Stimulated activated naive CD8-positive, alpha-beta T cell treated with anti-CD3 and anti-CD28 coated beads, Interleukin-15, Interleukin-2, amounts not matched to agents 100 U/mL and 50 U/mL, for 24 hours (primary cell): ENCODE measurements around the gene RNF144A.

Source experiments
- ATAC-seq: fragments of 150-1000 bp; cut with Tn5 transposase; one replicate; pipeline ENCODE4 v1.10.0; 2021
- DNase-seq: peaks from one replicate; pipeline ENCODE4 v3.0.0; 2021

Gene RNF144A

DNA sequence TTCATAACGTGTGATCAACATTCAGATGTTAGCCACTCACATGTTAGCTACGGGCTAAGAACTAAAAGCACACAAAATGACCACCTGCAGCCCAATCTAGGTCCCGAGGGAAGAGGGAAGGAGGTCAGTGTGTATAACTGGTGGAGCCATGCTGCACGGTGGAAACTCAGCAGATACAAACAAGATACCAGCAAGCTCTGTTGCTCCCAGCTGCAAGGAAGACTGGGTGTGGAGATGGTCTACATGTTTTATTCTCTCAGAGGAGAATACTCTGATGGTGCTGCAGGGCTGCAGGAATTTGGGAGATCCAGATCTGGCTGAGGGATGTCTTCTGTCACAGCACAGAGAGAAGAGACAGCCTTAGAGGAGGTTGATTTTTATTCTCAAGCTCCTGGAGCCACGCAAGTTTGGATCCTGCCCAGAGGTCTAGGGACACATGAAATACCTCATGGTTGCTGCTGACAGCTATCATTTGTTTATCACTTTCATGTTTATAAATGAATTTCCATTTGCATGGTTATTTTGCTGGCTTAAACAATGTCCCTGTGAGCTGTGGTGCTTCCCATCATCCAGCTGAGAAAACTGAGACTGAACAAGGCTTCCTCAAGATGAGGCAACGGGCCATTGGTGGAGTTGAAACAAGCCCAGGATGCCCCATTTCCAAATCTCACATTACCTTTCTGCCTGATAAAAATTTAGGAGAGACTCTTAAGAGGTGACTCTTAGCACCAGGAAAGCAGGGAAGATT is 30.9 kb downstream of the RNF144A start:
- ATAC-seq (no peak), DNase-seq (no peak)

GRCh38 chr2:6948677-6949351 is 31.6 kb downstream of the RNF144A start:
- no peak for ATAC-seq

GRCh38 chr2:6951046-6951445 is 33.8 kb downstream of the RNF144A start:
- DNase-seq (no peak), ATAC-seq (no peak)

More at GRCh38 chr2:6948677-6949351, 31.6 kb downstream of the RNF144A start:
- no peak for DNase-seq

- DNase-seq, result no peak
- no peak for ATAC-seq
Measured at GRCh38 chr2:6952101-6952500, 34.9 kb downstream of the RNF144A start.

GRCh38 chr2:6954586-6954985 is 37.4 kb downstream of the RNF144A start:
- DNase-seq (no peak), ATAC-seq (no peak)

- ATAC-seq (no peak), DNase-seq (no peak)
Measured at GRCh38 chr2:6955511-6956136, 38.4 kb downstream of the RNF144A start.

GRCh38 chr2:6956566-6956965 is 39.4 kb downstream of the RNF144A start:
- DNase-seq (no peak), ATAC-seq (no peak)

GRCh38 chr2:6957031-6957714 is 40.0 kb downstream of the RNF144A start:
- no peak for ATAC-seq

GRCh38 chr2:6957910-6958615 is 40.9 kb downstream of the RNF144A start:
- no peak for DNase-seq
- no peak for ATAC-seq

More at GRCh38 chr2:6957031-6957714, 40.0 kb downstream of the RNF144A start:
- no peak for DNase-seq

DNA sequence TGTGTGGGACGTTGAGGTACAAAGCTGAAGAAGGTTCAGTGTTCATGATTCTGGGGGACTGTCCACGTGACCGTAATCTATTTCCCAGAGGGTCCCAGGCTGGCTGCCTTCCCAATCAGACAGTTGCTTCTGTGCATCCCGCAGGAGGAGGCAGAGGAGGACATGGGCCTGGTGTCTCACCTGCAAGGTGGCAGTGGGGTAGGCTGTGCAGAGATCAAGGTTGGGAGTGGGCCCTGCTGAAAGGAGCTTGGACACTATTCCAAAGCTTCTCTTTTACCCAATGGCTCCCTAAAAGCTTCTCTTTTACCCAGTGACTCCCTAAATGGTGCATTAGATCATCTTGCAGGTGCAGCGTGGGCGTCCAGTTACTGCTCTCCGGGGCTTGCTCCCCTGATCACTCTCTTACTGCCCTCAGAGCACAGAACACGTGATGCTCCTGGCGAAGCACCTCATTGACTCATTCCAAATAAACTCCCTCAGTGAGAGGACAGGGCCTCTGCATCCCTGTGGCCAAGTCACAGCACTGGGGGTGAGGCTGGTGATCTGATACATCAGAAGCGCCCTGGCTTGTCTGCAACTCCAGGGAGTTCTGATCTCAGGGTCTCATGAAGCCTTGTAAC is 41.5 kb downstream of the RNF144A start:
- no peak for ATAC-seq
- no peak for DNase-seq

DNA sequence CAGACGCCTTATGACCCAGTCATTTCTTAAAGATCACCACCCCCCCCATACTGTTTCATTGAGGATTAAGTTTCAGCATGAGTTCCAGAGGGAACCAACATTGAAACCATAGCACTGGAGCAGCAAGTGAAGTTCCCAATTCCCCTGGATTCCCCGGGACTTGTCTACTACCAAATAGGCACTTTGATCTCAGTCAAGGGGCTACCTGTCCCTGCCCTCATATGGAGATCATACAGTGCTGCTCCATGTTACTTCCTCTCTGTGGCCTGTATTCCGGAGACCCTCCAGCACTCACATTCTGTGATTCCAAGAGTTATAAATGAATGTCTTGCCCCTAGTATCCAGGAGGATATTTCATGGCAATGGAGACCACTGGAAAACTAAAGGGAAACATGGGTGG is 42.5 kb downstream of the RNF144A start:
- DNase-seq, result no peak
- ATAC-seq, result no peak

GRCh38 chr2:6960659-6961058 is 43.4 kb downstream of the RNF144A start:
- ATAC-seq (no peak), DNase-seq (no peak)

DNA sequence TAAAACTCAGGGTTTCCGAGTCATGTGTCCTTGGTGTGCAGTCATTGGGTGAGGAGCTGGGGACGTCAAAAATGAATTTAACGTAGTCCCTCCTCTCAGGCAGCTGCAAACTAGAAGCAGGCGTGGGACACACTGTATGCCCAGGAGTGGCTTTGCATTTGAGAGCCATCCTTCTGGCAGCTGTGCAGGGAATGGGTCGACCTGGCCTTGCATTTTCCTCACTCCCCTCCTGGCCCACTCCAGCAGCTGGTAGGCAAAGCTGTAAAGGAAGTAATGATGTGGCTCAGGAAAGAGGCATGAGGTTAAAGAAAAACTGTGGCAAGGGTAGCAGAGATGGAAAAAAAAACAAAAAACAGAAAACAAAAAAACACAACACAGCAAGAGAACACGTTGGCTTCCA is 46.5 kb downstream of the RNF144A start:
- DNase-seq (no peak), ATAC-seq (no peak)

GRCh38 chr2:6965071-6965795 is 48.0 kb downstream of the RNF144A start:
- DNase-seq (no peak), ATAC-seq (no peak)

DNA sequence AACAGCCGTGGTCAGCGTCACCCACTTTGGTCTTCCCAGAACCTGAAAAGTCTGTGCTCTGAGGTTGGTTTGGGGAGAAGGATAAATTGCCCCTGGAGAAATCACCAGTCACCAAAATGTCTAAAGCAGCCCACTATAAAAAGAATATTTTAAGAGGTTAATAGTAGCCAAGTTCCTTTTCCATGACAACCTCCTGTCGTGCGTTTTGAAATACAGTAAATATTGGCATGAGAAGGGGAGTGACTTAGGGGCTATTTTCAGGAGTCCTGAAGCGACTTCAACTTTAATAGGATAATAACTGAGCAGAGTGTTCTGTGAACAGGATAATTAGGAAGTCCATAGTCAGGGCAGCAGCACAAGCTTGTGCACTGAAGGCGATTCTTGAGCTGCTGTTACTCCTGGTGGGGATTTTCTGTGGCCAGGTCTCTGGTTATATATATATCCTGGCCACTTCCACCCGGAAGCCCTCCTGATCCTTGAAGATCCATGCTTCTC is 49.3 kb downstream of the RNF144A start:
- ATAC-seq, result no peak

GRCh38 chr2:6967301-6967700 is 50.1 kb downstream of the RNF144A start:
- DNase-seq (no peak), ATAC-seq (peak; percentile 28)

More for the DNA sequence above, 49.3 kb downstream of the RNF144A start:
- DNase-seq, result no peak

DNA sequence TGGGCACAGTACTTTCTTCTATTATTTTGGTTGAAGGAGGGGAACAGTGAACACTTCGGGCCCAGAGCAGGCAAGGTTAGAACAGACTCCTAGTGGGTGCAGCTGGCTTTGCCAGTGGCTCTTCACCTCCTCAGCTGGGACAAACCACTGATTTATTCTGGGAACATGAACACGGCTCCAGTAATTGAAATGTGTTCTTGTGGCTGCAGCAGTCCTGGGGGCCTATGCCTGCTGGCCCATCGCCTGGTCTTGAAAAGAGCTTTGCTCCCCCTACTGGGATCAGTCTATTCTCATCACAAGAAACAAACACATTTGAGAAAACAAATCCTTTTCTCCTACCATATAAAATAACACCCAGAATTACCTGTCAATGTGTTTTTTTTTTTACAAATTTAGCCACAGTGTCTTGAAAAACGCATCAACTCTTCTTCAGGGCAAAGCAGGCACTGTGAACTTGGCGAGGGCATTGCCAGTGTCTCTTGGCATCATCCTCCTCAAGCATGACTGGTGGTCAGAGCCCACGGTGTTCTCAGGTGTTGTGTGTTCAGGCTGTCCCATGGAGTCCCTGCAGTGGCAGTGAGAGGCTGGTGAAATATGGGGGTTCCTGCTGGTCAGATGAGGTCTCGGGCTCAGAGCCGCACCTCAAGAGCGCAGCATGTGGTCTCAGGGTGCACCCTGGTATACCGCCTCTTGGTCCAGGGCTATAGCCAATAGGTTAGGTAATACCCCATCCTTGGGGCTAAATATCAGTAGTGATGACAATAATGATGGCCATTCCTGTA is 51.3 kb downstream of the RNF144A start:
- no peak for ATAC-seq
- DNase-seq, result no peak

GRCh38 chr2:6970551-6970950 is 53.3 kb downstream of the RNF144A start:
- DNase-seq (no peak), ATAC-seq (no peak)

DNA sequence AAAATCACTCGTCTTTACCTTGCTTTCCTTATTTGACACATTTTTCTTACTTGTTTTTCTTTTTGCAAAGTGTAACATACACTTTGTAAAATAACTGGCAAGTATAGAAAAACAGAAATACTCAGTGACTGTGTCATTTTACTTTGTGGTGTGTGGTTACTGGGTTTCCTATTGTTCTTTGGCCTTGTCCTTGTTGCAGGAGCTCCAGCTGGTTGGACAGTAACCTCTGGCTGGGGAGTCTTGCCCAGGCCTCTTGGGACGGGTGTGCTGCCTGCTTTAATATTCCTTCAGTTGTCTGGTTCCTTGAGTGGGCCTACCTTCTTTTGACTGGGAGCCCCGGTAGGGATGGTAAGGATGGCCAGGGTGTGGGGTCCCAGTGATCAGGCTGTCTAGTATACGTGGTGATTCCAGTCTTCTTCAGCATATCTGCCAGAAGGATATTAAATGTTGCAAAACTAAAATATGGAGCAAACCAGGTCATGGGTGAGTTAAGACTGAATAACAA is 53.8 kb downstream of the RNF144A start:
- no peak for ATAC-seq
- no peak for DNase-seq

DNA sequence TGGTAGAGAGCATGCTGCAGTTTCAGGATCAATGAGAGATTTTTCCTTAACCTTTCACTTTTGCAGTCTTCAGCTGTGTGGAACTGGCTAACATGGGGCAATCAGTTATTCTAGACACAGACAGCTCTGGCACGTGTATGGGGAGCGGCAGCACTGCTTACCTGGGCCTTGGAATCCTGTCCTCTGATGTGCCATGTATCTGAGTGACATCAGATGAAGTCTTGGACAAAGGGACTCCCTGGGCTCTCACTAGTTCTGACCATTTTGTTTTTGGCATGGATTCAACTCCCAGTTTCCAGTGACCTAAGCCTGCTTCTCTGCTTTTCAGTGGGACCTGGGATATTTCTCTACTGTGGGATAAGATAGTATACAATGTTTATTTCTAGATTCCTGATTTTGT is 54.3 kb downstream of the RNF144A start:
- DNase-seq (no peak), ATAC-seq (no peak)
